ENCODE measurements around the gene KIF5A. TPM values are rescaled to one million over a fixed set of nuclear protein-coding genes. Genes with fewer than 3 reads are reported as not detected.

KIF5A gene
- total and polyA plus RNA-seq, 4 donors, result 0.05 to 0.34 (median 0.14) TPM

- 67 to 78% methylated on average over 2 of the region's 2 CpGs for WGBS, 2 donors
- Histone ChIP-seq H3K4me1 (ENCODE audit: control insufficient read depth in 5 of 5, insufficient read depth in 5 of 5, low read length in 5 of 5) (peaks cover 0 to 18% (median 5%) of the 10 kb centered on the region in 5 donors), H3K27me3 (ENCODE audit: control insufficient read depth in 3 of 3, insufficient read depth in 3 of 3, low read length in 2 of 3) (peaks cover 0 to 7% (median 5%) of the 10 kb centered on the region in 3 donors), H3K27ac (ENCODE audit: low read depth in 1 of 2, low read length in 1 of 2) (no peak overlapping the region), H3K9ac (ENCODE audit: insufficient read depth in 1 of 2, low read length in 2 of 2) (no peak overlapping the region), H3K4me3 (no peak overlapping the region), H3K9me3 (ENCODE audit: control insufficient read depth in 4 of 4, insufficient read depth in 3 of 4, low read length in 3 of 4) (no peaks in the 10 kb centered on the region), H3K36me3 (ENCODE audit: control insufficient read depth in 4 of 4, insufficient read depth in 4 of 4, low read length in 4 of 4) (peaks cover 0 to 7% (median 3%) of the 10 kb centered on the region in 4 donors)
- ATAC-seq (ENCODE audit: insufficient read depth, low FRiP score) (peak; percentile 12), DNase-seq (no peak)
- no peak for TF ChIP-seq CTCF (IDR thresholded peaks at IDR 0.05; ENCODE audit: control extremely low read depth, extremely low read depth)
These were observed 42.8 kb downstream of the KIF5A start for GRCh38 chr12:57592551-57593165.

GRCh38 chr12:57593187-57593586, 43.3 kb downstream of the KIF5A start:
- WGBS, 2 donors, result 88 to 95% methylated on average over 4 of the region's 4 CpGs

GRCh38 chr12:57600395-57600794, 50.6 kb downstream of the KIF5A start:
- H3K9me3 ChIP-seq (ENCODE audit: control insufficient read depth in 4 of 4, insufficient read depth in 3 of 4, low read length in 3 of 4), result no peaks in the 10 kb centered on the region
- no peak overlapping the region for H3K27ac ChIP-seq (ENCODE audit: low read depth in 1 of 2, low read length in 1 of 2)
- H3K9ac ChIP-seq (ENCODE audit: insufficient read depth in 1 of 2, low read length in 2 of 2), result no peak overlapping the region
- H3K36me3 ChIP-seq (ENCODE audit: control insufficient read depth in 4 of 4, insufficient read depth in 4 of 4, low read length in 4 of 4), result peaks cover 10 to 36% (median 17%) of the 10 kb centered on the region in 4 donors
- ATAC-seq (ENCODE audit: insufficient read depth, low FRiP score) (no peak), DNase-seq (no peak)
- WGBS, 2 donors, result 71 to 77% methylated on average over 2 of the region's 2 CpGs
- H3K27me3 ChIP-seq (ENCODE audit: control insufficient read depth in 3 of 3, insufficient read depth in 3 of 3, low read length in 2 of 3), result no peaks in the 10 kb centered on the region
- no peak overlapping the region for H3K4me3 ChIP-seq
- TF ChIP-seq CTCF (IDR thresholded peaks at IDR 0.05; ENCODE audit: control extremely low read depth, extremely low read depth), result no peak
- H3K4me1 ChIP-seq (ENCODE audit: control insufficient read depth in 5 of 5, insufficient read depth in 5 of 5, low read length in 5 of 5), result peaks cover 5 to 18% (median 5%) of the 10 kb centered on the region in 5 donors

More at GRCh38 chr12:57593187-57593586, 43.3 kb downstream of the KIF5A start:
- no peak for TF ChIP-seq CTCF (IDR thresholded peaks at IDR 0.05; ENCODE audit: control extremely low read depth, extremely low read depth)
- Histone ChIP-seq H3K27ac (ENCODE audit: low read depth in 1 of 2, low read length in 1 of 2) (no peak overlapping the region), H3K9ac (ENCODE audit: insufficient read depth in 1 of 2, low read length in 2 of 2) (no peak overlapping the region), H3K27me3 (ENCODE audit: control insufficient read depth in 3 of 3, insufficient read depth in 3 of 3, low read length in 2 of 3) (peaks cover 0 to 2% (median 0%) of the 10 kb centered on the region in 3 donors), H3K4me1 (ENCODE audit: control insufficient read depth in 5 of 5, insufficient read depth in 5 of 5, low read length in 5 of 5) (peaks cover 0 to 18% (median 5%) of the 10 kb centered on the region in 5 donors), H3K4me3 (no peak overlapping the region), H3K9me3 (ENCODE audit: control insufficient read depth in 4 of 4, insufficient read depth in 3 of 4, low read length in 3 of 4) (no peaks in the 10 kb centered on the region), H3K36me3 (ENCODE audit: control insufficient read depth in 4 of 4, insufficient read depth in 4 of 4, low read length in 4 of 4) (peaks cover 0 to 12% (median 5%) of the 10 kb centered on the region in 4 donors)
- ATAC-seq (ENCODE audit: insufficient read depth, low FRiP score) (no peak), DNase-seq (no peak)

All from lung (tissue), 12 donors.